Diencephalon (tissue), 1 donor: Measurements from ENCODE around the gene FOXD2. TPM values are rescaled to one million over a fixed set of nuclear protein-coding genes. Genes with fewer than 3 reads are reported as not detected.

Source experiments
- total RNA-seq: library from RNA; depleted of rRNA; stranded (reverse); fragments of >200 nt; gene quantifications from one replicate; pipeline ENCODE4 v1.2.3, GENCODE V29; 2014

The FOXD2 gene
- 0.46 TPM for total RNA-seq

DNA sequence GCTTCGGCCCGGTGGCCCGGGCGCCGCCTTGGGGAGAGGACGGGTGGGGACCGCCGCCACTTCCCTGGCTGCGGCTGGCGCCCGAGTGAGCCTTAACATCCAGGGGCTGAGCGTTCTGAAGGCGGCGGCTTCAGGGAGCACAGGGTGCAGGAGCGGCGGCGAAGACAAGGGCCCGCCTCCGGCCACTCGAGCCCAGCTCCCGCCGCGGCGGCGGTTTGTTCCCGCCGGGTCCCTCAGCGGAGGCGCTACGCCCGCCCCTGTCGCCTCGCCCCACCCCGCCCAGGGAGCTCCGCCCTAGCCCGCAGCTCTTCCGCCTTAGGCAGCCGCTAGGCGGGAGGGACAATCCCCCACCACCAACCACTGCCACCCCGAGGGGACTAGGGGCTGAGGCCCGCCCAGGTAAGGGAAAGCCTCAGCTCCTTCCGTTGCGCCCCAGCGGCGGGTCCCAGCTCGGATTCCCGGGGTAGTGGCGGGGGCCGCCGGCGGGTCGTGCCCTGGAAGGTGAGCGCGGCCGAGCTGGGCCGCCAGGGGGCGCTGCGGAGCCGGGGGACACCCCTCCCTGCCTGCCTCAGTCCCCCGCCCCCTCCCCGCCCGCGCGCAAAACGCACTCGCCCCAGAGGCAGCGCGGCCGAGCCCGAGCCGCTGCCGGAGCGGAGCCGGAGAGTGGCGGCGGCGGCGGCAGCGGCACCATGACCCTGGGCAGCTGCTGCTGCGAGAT lies at the start of gene FOXD2:
Gene FOXD2, plus strand, starts transcription at position 598 of the 718 bp plus-strand sequence. Its CDS starts 92 bp downstream, at position 690.

DNA sequence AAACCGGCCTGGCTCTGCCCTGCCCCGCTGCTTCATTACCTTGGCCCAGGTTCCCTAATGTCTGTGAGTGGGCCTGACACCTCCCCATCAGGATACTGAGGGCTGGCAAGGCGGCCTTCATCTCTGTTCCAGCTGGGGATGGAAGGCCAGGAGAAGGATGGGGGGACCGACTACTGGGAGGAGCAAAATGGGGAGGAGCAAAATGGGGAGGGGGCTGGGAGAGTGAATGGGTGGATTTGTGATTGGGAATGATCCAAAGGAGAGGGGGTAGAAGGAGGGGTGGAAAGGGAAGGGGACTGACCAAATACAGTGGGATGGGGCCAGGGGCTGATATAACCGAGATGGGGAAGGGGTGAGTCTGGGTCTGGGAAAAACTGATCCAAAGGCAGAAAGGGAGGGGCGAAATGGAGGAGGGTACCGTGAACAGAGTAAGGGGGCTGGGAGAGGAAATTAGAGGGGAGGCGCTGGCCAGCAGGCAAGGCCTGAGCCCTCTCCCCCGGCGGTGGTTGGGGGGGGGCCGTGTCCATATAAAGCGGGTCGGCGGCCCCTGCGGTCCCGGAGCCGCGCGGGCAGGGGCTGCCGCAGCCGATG lies 22.0 kb upstream of the FOXD2 start, which contains the start of gene FOXE3:
Gene FOXE3, plus strand, starts transcription at position 558 of the 591 bp plus-strand sequence. Its CDS starts 31 bp downstream, at position 589.

Other genes starting within 250 kb of the FOXD2 start
- not detected for gene PDZK1IP1, start 248.0 kb upstream of the FOXD2 start, total RNA-seq
- gene TAL1, start 205.8 kb upstream of the FOXD2 start, total RNA-seq = 5.8 TPM
- 8.1 TPM for gene STIL, start 123.9 kb upstream of the FOXD2 start, total RNA-seq
- 136 TPM for gene CMPK1, start 104.3 kb upstream of the FOXD2 start, total RNA-seq
- 0.23 TPM for gene FOXE3, start 21.8 kb upstream of the FOXD2 start, total RNA-seq